Ishikawa (cell line): Measurements from ENCODE around the gene VCAN.

Experiments used
- CREB1 ChIP-seq: IDR thresholded peaks from 2 replicates; pipeline ENCODE4 v1.6.1; 2012; ENCODE audit warnings: low read depth
- EGR1 ChIP-seq: IDR thresholded peaks from 2 replicates; pipeline ENCODE4 v1.6.1; 2012
- EP300 ChIP-seq: IDR thresholded peaks from 2 replicates; pipeline ENCODE4 v1.6.1; 2012; ENCODE audit warnings: borderline replicate concordance
- FOXM1 ChIP-seq: IDR thresholded peaks from 2 replicates; pipeline ENCODE4 v1.6.1; 2012; ENCODE audit warnings: low read depth, borderline replicate concordance
- RAD21 ChIP-seq: IDR thresholded peaks from 2 replicates; pipeline ENCODE4 v1.6.1; 2012; ENCODE audit warnings: low read depth
- REST ChIP-seq: IDR thresholded peaks from 2 replicates; pipeline ENCODE4 v1.6.1; 2012; ENCODE audit warnings: low read depth, mild to moderate bottlenecking
- TAF1 ChIP-seq: IDR thresholded peaks from 2 replicates; pipeline ENCODE4 v1.6.1; 2012; ENCODE audit warnings: low read depth, mild to moderate bottlenecking
- TCF12 ChIP-seq: IDR thresholded peaks from 2 replicates; pipeline ENCODE4 v1.6.1; 2012; ENCODE audit warnings: low read depth
- TEAD4 ChIP-seq: IDR thresholded peaks from 2 replicates; pipeline ENCODE4 v1.6.1; 2012
- USF1 ChIP-seq: IDR thresholded peaks from 2 replicates; pipeline ENCODE4 v1.6.1; 2012
- YY1 ChIP-seq: IDR thresholded peaks from 2 replicates; pipeline ENCODE4 v1.6.1; 2012; ENCODE audit warnings: low read depth
- ZBTB7A ChIP-seq: IDR thresholded peaks from 2 replicates; pipeline ENCODE4 v1.6.1; 2012; ENCODE audit warnings: low read depth
- TF ChIP-seq, protein P1 (sequence below): IDR thresholded peaks from 2 replicates; pipeline ENCODE4 v1.6.1; 2012

- TF ChIP-seq REST: no peak
- TF ChIP-seq TEAD4: no peak
- TF ChIP-seq CREB1: no peak
- no peak for TF ChIP-seq TAF1
- no peak for TF ChIP-seq ZBTB7A
- no peak for TF ChIP-seq YY1
- TF ChIP-seq, protein P1, sequence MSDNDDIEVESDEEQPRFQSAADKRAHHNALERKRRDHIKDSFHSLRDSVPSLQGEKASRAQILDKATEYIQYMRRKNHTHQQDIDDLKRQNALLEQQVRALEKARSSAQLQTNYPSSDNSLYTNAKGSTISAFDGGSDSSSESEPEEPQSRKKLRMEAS: no peak
- no peak for TF ChIP-seq EP300
- no peak for TF ChIP-seq TCF12
- TF ChIP-seq RAD21: no peak
- TF ChIP-seq FOXM1: no peak
- no peak for TF ChIP-seq EGR1
- TF ChIP-seq USF1: no peak
Observed at GRCh38 chr5:83450183-83450966, 21.2 kb upstream of the VCAN start.
